TTC549 (cell line): Measurements from ENCODE around the gene SLC25A44.

Experiments used
- FAIRE-seq: peaks from 2 replicates; lab custom pipeline; 2012; peaks lifted over from hg19 to GRCh38; lab: Jason Lieb, UNC

SLC25A44 gene

GRCh38 chr1:156242738-156243137, 48.8 kb downstream of the SLC25A44 start:
- FAIRE-seq: no peak

- FAIRE-seq: no peak
Measured at GRCh38 chr1:156244126-156244525, 50.2 kb downstream of the SLC25A44 start.

- FAIRE-seq: no peak
Measured at GRCh38 chr1:156244712-156245111, 50.8 kb downstream of the SLC25A44 start.

GRCh38 chr1:156245451-156246232, 51.7 kb downstream of the SLC25A44 start:
- no peak for FAIRE-seq

GRCh38 chr1:156246241-156246780, 52.4 kb downstream of the SLC25A44 start:
- no peak for FAIRE-seq

GRCh38 chr1:156246781-156247459, 53.0 kb downstream of the SLC25A44 start:
- FAIRE-seq: no peak

- FAIRE-seq: no peak
Measured at GRCh38 chr1:156247460-156248322, 53.8 kb downstream of the SLC25A44 start, which contains the start of gene PAQR6. PAQR6 (minus strand) TSS chr1:156248056; CDS start chr1:156246731, 1,325 bp downstream.

GRCh38 chr1:156248323-156248683, 54.4 kb downstream of the SLC25A44 start:
- no peak for FAIRE-seq

- FAIRE-seq: no peak
Measured at GRCh38 chr1:156249593-156249992, 55.7 kb downstream of the SLC25A44 start.

GRCh38 chr1:156251527-156251926, 57.6 kb downstream of the SLC25A44 start:
- no peak for FAIRE-seq

- no peak for FAIRE-seq
Measured at GRCh38 chr1:156253634-156254033, 59.7 kb downstream of the SLC25A44 start.

GRCh38 chr1:156257711-156258110, 63.8 kb downstream of the SLC25A44 start:
- no peak for FAIRE-seq

GRCh38 chr1:156258859-156259258, 65.0 kb downstream of the SLC25A44 start:
- no peak for FAIRE-seq

GRCh38 chr1:156259805-156260204, 65.9 kb downstream of the SLC25A44 start:
- FAIRE-seq: no peak

GRCh38 chr1:156260896-156261295, 67.0 kb downstream of the SLC25A44 start:
- FAIRE-seq: no peak
